Measurements from ENCODE around the gene PPP1CA.

The PPP1CA gene

DNA sequence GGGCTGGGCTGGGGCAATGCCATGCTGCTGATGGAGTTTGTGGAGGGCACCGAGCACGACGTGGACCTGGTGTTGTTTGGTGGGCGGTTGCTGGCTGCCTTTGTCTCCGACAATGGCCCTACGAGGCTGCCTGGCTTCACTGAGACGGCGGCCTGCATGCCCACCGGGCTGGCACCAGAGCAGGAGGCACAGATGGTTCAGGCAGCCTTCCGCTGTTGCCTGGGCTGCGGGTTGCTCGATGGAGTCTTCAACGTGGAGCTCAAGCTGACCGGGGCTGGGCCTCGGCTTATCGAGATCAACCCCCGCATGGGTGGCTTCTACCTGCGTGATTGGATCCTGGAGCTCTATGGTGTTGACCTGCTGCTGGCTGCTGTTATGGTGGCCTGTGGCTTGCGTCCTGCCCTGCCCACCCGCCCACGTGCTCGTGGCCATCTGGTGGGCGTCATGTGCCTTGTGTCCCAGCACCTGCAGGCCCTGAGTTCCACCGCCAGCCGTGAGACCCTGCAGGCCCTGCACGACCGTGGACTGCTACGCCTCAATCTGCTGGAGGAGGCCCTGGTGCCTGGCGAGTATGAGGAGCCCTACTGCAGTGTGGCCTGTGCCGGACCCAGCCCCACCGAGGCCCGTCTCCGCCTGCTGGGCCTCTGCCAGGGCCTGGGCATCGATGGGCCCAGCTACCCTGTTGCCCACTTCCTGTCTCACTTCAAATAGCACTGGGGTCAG, 22.4 kb upstream of the PPP1CA start:
- H3K27ac Mint-ChIP-seq = no peak overlapping the region
- peaks cover 44% of the 10 kb centered on the region for H3K4me1 Mint-ChIP-seq
- no peak overlapping the region for H3K4me3 Mint-ChIP-seq
- H3K9me3 Mint-ChIP-seq = no peaks in the 10 kb centered on the region
- no peaks in the 10 kb centered on the region for H3K27me3 Mint-ChIP-seq
- H3K36me3 Mint-ChIP-seq = no peaks in the 10 kb centered on the region

DNA sequence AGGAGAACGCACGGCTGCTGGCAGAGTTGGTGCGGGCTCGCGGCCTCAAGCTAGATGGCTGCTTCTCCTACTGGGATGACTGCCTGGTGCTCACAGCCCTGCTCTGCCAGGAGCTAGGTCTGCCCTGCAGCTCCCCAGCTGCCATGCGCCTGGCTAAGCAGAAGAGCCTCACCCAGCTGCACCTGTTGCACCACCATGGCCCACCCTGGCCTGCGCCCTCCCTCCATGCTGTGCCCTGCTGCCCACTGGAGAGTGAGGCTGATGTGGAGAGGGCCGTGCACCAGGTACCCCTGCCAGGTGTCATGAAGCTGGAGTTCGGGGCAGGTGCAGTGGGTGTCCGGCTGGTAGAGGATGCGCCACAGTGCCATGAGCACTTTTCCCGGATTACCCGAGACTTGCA, 21.8 kb upstream of the PPP1CA start:
- no peak overlapping the region for H3K27ac Mint-ChIP-seq

DNA sequence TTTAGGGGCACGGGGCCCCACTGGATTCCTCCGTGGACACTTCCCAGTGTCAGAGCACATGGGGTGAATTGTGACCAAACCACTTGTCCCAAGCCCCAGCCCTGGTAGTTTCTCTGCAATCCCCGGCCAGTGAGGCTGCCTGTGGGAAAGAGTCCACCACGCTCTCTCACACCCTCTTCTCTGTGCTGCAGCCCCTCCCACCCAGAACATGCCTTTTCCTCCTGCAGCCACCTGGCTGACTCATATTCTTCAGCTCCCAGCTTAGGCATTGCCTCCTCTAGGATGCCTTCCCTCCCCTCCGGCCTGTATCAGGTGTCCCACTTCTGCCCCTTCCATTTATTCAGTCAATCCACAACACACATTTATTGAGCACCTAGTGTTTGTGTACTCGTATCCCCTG, 21.2 kb upstream of the PPP1CA start:
- peaks cover 52% of the 10 kb centered on the region for H3K4me1 Mint-ChIP-seq
- H3K4me3 Mint-ChIP-seq = no peak overlapping the region
- no peak overlapping the region for H3K27ac Mint-ChIP-seq
- H3K36me3 Mint-ChIP-seq = no peaks in the 10 kb centered on the region
- H3K27me3 Mint-ChIP-seq = no peaks in the 10 kb centered on the region
- no peaks in the 10 kb centered on the region for H3K9me3 Mint-ChIP-seq

More for the DNA sequence above, 21.8 kb upstream of the PPP1CA start:
- no peaks in the 10 kb centered on the region for H3K36me3 Mint-ChIP-seq
- H3K27me3 Mint-ChIP-seq = no peaks in the 10 kb centered on the region
- no peak overlapping the region for H3K4me3 Mint-ChIP-seq
- H3K9me3 Mint-ChIP-seq = no peaks in the 10 kb centered on the region
- peaks cover 50% of the 10 kb centered on the region for H3K4me1 Mint-ChIP-seq

DNA sequence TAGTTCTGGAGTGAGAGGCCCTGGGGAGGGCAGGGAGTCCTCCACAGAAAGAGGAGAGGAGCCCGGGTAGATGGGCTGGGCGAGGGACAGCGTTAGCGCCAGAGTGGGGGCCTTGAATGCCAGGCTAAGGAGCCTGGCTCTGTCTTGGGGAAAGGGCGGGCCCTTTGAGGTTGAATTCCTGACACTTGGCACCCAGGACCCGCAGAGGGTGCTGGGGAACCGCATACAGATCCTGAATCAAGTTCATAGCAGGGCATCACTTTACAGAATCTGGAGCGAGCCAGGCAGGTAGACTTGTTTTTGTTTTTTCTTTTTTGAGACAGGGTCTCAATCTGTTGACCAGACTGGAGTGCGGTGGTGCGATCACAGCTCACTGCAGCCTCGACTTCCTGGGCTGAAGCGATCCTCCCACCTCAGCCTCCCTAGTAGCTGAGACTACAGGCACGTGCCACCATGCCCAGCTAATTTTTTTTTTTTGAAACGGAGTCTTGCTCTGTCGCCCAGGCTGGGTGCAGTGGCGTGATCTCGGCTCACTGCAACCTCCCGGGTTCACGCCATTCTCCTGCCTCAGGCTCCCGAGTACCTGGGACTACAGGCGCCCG, 19.9 kb upstream of the PPP1CA start:
- Mint-ChIP-seq H3K9me3 (no peaks in the 10 kb centered on the region), H3K4me3 (peak overlapping the region; percentile 79), H3K4me1 (peaks cover 55% of the 10 kb centered on the region), H3K36me3 (no peaks in the 10 kb centered on the region), H3K27me3 (no peaks in the 10 kb centered on the region), H3K27ac (peak overlapping the region; percentile 85)

DNA sequence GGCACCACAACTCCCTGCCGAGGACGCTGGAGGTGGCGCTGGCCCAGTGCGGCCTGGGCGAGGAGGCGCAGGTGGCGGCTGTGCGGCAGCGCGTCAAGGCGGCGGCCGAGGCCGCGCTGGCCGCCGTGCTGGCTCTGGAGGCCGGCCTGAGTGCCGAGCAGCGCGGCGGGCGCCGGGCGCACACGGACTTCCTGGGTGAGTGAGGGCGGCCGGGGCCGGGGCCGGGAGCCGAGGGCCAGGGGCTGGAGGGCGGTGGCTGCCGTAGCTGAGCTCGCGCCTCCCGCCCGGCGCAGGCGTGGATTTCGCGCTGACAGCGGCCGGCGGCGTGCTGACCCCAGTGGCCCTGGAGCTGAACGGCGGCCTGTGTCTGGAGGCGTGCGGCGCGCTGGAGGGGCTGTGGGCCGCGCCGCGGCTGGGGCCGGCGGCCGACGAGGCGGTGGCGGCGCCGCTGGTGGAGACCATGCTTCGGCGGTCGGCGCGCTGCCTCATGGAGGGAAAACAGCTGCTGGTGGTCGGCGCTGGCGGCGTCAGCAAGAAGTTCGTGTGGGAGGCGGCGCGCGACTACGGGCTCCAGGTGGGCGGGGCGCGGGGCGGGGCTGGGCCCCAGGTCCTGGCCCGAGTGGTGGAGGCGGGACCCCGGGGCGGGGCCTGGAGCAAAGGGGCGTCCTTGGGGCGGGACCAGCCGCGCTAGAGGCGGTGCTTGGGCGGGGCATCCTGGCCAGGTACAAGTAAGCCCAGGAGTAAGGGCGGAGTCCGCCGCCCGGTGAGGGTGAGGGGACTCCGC, 19.2 kb upstream of the PPP1CA start:
- H3K4me3 Mint-ChIP-seq = peak overlapping the region; percentile 79
- peaks cover 61% of the 10 kb centered on the region for H3K4me1 Mint-ChIP-seq
- no peaks in the 10 kb centered on the region for H3K36me3 Mint-ChIP-seq

GRCh38 chr11:67420147-67420645, 18.5 kb upstream of the PPP1CA start:
- Mint-ChIP-seq H3K9me3 (no peaks in the 10 kb centered on the region), H3K27me3 (no peaks in the 10 kb centered on the region), H3K36me3 (no peaks in the 10 kb centered on the region), H3K4me3 (peak overlapping the region; percentile 84), H3K4me1 (peaks cover 62% of the 10 kb centered on the region), H3K27ac (peak overlapping the region; percentile 84)

More for the DNA sequence above, 19.2 kb upstream of the PPP1CA start:
- Mint-ChIP-seq H3K27ac (peak overlapping the region; percentile 85), H3K27me3 (no peaks in the 10 kb centered on the region), H3K9me3 (no peaks in the 10 kb centered on the region)

GRCh38 chr11:67419325-67420049, 17.8 kb upstream of the PPP1CA start:
- Mint-ChIP-seq H3K27ac (no peak overlapping the region), H3K9me3 (no peaks in the 10 kb centered on the region), H3K36me3 (no peaks in the 10 kb centered on the region), H3K4me1 (peaks cover 60% of the 10 kb centered on the region), H3K27me3 (no peaks in the 10 kb centered on the region), H3K4me3 (peak overlapping the region; percentile 84)

GRCh38 chr11:67418476-67419281, 17.0 kb upstream of the PPP1CA start:
- peaks cover 67% of the 10 kb centered on the region for H3K4me1 Mint-ChIP-seq
- no peaks in the 10 kb centered on the region for H3K9me3 Mint-ChIP-seq
- peak overlapping the region; percentile 68 for H3K27ac Mint-ChIP-seq
- no peaks in the 10 kb centered on the region for H3K36me3 Mint-ChIP-seq
- peak overlapping the region; percentile 73 for H3K4me3 Mint-ChIP-seq
- no peaks in the 10 kb centered on the region for H3K27me3 Mint-ChIP-seq

- Mint-ChIP-seq H3K4me3 (no peak overlapping the region), H3K36me3 (no peaks in the 10 kb centered on the region), H3K27me3 (no peaks in the 10 kb centered on the region), H3K4me1 (peaks cover 72% of the 10 kb centered on the region), H3K9me3 (no peaks in the 10 kb centered on the region), H3K27ac (no peak overlapping the region)
Observed at GRCh38 chr11:67417425-67417824, 15.8 kb upstream of the PPP1CA start.

- H3K9me3 Mint-ChIP-seq = no peaks in the 10 kb centered on the region
- no peaks in the 10 kb centered on the region for H3K36me3 Mint-ChIP-seq
- H3K27ac Mint-ChIP-seq = peak overlapping the region; percentile 85
- peak overlapping the region; percentile 85 for H3K4me3 Mint-ChIP-seq
- H3K4me1 Mint-ChIP-seq = peaks cover 80% of the 10 kb centered on the region
- no peaks in the 10 kb centered on the region for H3K27me3 Mint-ChIP-seq
Observed at GRCh38 chr11:67416416-67417335, 15.0 kb upstream of the PPP1CA start.

DNA sequence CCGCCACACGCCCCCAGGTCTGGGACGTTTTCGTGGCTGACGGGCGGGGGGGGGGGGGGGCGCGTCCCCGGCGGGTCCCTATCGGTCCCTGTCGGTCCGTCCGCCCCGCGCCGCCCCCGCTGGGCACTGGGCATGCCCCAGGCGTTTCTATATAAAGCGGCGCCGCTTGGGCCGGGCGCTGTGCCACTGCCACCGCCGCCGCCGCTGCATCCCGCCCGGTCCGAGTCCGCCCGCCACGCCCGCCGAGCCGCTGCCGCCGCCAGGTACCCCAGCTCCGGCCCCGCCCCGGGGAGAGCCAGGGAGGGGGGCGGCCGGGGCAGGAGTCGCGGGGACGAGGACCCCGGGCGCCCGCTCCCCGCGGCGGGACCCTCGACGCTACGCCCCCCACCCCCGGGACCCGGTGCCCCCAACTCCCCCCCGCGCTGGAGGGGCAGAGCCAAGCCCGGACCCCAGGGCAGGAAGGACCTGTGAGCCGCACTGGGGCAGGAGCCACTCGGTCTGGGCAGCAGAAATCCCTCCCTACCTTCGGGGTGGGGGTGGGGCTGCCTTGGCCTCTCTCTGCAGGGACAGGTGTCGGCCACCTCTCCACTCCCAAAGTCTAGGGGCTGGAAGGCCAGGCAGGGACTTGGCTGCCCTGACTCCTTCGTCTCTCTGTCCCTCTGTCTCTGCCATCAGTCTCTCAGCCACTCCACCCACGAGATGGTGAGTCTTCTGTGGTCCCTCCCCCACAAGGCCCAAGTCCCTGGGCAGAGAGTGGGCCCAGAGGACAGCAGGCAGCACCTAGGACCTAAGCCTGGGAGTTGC, 14.0 kb upstream of the PPP1CA start, which contains the start of gene CARNS1:
TSS of gene CARNS1 (plus strand) at position 178 of the 804 bp plus-strand sequence. CDS start at position 700, 522 bp downstream.
- Mint-ChIP-seq H3K4me3 (peak within 1 kb of the TSS; percentile 85), H3K27me3 (no peaks in the 10 kb centered on the region), H3K9me3 (no peaks in the 10 kb centered on the region), H3K4me1 (peaks cover 84% of the 10 kb centered on the region), H3K27ac (peak within 1 kb of the TSS; percentile 85), H3K36me3 (no peaks in the 10 kb centered on the region)

DNA sequence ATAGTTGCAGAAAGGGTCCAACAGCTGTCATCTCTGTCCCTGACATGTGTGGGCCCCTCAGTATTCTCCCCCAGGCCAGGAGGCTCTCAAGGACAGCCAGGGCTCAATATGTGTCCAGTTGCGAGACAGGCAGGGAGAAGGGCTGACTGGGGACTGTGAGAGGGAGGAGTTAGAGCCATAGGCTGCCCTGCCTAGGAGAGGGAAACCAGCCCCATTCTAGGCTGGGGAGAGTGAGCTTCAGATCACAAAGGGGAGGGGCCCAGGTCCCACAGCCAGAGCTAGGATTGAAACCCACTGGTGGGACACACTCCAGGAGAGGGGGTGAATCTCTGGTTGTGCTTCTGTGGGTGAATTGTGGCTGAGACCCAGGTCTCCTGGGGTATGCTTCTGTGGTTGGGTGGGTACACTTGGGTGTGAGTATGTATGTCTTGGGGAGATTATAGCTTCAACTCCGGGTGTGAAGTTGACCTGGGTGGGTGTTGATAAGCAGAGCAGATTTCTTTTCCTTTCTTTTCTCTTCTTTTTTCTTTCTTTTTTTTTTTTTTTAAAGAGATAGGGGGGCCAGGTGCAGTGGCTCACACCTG, 11.7 kb upstream of the PPP1CA start:
- peak overlapping the region; percentile 71 for H3K4me3 Mint-ChIP-seq
- no peaks in the 10 kb centered on the region for H3K9me3 Mint-ChIP-seq
- no peaks in the 10 kb centered on the region for H3K36me3 Mint-ChIP-seq
- H3K4me1 Mint-ChIP-seq = peaks cover 82% of the 10 kb centered on the region
- H3K27ac Mint-ChIP-seq = peak overlapping the region; percentile 60
- no peaks in the 10 kb centered on the region for H3K27me3 Mint-ChIP-seq
